SW480 (cell line): ENCODE data around the gene BHLHE23.

Experiments used
- DNase-seq: peaks from one replicate; pipeline ENCODE4 v3.0.0-alpha.2; 2016; ENCODE audit warnings: low spot score

Gene BHLHE23

DNA sequence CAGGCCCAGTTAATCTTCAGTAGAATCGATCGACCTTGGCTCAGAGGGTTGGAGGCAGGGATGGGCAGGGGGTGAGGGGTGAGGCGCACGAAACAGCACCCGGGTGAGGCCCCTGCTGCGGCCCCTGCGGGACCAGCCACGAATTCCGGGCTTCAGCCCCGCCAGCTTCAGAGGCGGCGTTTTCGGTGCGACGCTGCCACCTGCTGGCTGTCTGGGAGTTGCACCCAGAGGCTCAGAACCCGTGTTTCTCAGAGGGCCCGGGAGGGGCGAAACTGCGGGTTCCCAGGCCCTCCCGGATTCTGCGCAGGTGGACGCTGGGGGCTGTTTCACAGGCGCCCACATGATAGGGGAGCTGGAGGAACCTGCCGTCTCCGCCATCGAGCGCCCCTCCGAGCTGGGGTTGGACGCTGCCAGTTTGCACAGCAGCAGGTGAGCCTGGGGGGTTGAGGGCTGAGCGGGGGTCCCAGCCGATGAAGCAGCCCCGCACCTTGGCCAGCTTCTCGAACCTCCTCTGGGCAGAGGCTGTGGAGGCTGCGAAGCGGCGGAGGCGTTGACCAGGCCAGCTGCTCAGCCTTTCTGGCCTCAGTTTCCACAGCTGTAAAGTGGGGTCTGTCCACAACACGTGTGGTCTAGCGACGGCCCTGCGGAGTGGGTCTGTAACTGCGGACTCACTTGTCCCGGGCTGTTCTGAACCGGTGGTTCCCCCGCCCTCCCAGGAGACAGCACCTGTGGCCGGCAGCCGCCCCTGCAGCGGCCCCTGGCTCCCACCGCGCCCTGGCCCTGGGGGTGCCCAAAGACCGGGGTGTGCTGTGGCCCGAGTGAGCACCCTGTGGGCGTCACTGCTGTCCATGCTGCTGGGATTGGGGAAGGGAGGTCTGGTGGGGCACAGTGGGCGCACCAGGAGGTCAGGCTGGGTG, 2.5 kb upstream of the BHLHE23 start:
- DNase-seq: peak; percentile 68

DNA sequence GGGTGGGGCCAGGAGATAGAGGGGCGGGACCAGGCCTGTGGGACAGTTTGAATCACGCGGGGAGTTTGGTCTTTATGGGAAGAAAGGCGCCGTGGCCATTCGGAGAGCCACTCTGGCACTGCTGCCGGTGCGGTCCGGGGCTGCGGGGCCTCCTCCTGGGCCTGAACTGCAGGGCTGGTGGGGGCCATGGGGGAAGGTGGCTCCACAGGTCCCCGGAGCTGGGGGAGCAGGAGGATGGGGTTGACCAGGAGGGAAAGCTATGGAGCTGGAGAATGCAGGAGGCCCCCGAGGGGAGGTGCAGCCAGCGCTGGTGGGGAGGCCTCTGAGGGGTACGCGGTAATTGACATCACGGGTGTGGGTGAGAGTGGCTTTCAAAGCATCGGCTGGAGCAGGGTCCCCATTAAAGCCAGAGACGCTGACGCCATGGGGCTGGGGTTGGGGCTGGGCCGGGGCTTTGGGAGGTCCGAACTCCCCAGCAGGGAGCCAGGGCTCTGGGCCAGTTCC, 1.8 kb upstream of the BHLHE23 start:
- DNase-seq: no peak

DNA sequence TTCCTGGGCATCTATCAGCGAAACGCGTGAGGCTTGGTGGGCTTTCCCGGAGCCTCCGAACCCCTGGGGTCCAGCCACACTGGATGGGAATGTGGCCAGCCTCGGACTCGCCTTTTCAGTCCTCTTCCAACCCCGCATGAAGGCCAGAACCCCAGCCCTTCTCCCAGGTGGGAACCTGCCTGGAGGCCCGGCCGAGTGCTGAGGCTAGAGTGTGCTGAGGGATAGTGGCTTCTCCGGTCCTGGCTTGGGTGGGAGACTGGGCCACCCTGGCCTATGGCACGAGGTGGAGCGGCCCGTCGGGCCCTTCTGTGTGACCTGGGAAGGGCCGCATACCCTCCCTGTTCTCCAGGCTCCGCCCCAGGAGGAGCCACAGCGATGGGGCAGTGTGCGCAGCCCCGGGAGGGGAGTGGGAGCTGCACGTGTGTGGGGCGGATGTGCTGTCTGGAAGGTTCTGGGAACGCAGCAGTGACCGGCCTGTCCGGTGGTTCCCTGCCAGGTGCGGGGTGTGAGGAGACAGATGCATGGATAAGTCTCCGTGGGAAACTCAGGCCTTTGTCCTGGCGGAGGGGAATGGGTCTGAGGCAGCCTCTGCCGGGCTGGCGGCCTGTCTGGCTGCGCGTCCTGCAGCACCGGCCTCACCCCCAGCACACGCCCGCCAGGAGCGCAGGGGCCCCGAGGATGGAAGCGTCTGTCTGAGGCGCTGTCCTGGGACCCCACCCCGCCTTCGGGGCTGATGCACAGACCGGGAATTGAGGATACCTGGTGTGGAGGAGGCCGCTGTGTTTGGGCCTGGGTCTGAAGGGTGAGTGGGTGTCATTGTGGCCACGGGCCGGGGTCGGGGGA, 1.1 kb upstream of the BHLHE23 start:
- no peak for DNase-seq

DNA sequence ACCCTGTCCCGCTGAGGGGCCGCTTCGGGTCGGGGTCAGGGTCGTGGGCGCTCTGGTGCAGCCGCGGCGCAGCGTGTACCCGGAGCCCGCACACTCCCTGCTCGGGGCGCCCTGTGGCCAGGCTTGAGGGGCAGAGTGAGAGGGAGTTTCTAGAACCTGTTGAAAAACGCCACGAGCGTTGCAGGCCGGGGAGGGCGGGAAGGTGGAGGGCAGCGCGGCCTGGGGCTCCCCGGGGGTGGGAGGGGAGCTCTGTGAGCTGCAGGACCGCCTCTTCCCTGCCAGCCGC, 539 bp upstream of the BHLHE23 start:
- no peak for DNase-seq

DNA sequence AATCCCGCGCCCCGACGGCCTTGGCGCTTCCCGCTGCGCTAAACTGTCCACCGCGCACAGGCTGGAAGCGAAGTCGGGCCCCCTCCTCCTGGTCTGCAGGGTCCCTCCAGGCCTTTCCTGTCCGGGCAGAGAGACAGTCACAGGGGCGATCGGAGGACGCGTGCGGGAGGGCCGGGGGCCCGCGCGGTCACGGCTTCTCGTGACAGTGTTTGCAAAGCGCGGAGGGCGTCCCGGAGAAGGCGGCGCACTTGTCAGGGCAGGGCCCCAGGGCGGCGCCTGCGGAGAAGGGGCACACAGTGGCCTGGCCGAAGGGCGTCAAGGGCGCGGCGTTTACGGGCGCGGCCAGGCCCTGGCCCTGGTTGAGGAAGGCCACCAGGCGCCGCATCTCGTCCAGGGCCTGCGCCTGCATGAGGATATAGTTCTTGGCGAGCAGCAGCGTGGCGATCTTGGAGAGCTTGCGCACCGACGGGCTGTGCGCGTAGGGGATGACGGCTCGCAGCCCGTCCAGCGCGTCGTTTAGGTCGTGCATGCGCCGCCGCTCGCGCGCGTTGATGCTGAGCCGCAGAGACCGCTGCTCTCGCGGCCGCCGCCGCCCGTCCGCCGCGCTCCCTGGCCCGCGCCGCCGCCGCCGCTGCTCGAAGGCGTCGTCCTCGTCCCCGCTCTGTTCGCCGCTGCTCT, 763 bp downstream of the BHLHE23 start:
- no peak for DNase-seq

DNA sequence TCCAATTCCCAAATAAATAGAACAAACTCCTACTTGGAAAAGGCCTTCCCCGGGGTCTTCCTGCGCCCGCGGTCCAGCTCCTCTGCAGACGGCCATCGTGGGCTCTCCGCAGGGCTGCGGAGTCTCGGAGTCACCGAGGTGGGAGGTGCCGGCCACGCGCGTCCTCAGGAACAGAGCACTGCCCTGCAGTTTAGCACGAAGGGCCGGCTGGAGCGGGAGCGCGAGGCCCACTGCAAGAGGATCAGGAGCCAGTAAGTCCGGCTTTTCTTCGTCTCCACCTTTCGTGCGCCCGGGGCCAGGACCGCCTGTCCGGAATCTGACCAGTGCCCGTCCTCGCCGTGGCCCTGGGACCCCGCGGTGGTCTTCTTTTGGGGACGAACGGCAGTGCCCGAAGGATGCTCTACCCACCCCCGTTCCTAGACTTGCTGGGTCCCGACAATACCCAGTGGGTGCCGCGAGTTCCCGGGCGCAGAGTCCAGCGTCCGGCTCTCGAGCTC, 1.4 kb downstream of the BHLHE23 start:
- DNase-seq: no peak

DNA sequence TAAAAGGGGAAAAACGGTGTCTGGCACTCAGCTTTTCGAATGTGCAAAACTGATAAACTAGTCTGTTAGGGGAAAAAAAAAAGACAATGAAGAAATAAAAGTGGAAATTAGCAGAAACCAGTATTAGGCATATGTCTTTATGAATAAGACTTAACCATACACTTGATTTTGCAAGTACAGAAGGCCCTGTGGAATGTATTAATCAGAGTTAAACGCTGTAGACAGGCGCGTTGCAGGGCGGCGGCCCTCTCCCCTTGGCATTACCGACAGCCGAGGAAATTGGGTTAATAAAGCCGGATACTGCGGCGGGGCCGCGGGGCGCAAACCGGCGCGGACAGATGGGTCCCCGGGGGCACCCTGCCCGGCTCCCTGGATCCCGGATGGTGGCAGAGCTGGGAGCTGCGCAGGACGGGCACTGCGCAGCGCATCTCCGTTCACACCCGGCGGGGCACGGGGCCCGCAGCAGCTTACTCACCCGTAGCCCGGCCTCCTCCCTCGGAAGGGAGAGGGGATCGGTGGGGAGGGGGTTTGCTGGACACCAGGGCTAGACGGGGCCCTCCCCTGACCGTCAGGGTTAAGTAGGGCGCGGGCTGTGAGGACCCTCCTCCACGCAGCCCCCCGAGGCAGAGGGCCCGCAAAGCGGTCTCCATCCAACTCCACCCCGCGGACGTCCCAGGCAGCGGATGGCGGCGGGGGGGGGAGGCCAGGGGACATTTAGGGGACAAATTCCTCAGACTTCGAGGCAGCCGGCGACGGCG, 2.0 kb downstream of the BHLHE23 start:
- DNase-seq: no peak

DNA sequence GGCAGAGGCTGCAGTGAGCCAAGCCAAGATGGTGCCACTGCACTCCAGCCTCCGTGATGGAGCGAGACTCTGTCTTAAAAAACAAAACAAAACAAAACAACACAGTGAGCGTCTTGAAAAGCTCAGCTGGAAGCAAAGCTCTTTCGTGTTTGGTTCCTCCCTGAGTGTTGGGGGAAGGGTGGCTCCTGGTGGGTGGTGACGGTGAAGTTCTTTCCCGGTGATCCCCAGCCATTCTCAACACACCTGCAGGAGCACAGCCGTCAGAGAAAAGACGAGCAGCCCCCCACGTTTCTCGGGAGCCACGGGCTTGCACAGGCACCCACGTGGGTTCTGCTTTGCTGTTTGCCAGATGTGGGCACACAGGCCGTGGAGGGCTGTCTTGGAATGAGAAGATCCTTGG, 3.2 kb downstream of the BHLHE23 start:
- DNase-seq: no peak

DNA sequence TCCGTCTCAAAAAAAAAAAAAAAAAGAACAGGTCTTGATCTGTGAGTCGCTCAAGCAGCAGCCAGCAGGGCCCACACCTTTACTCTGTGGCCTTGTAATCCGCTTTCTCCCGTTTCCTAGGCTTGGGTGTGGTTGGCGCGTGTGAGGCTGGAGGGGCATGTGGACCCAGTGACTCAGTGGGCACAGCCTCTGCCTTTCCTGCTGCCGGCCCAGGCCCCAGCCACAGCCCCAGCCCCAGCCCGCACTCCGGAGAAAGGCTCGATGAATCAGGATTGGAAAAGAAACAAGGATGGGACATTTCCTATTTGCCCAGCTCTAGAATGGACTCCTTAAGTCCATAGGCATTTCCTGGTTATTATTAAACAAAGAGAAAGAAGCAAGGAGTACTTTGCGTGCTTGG, 4.3 kb downstream of the BHLHE23 start:
- no peak for DNase-seq

DNA sequence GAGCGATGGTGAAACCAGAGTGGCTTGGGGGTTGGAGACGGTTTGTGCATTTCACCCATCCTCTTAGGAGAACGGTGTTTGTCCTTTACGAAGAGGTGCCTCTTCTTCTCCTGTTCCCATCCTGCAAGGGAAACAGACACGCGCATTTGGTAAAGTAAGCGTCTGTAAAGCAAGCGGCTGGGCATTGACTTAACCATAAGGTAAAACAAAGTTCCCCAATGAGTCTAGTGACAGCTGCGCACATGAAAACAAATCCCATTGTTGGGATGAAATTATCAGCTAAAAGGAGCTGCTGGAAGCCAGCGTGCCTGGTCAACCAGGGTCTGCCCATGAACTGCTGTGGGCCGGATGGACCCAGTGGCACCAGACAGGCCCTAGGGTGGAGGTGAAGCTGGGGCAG, 5.8 kb downstream of the BHLHE23 start:
- no peak for DNase-seq

DNA sequence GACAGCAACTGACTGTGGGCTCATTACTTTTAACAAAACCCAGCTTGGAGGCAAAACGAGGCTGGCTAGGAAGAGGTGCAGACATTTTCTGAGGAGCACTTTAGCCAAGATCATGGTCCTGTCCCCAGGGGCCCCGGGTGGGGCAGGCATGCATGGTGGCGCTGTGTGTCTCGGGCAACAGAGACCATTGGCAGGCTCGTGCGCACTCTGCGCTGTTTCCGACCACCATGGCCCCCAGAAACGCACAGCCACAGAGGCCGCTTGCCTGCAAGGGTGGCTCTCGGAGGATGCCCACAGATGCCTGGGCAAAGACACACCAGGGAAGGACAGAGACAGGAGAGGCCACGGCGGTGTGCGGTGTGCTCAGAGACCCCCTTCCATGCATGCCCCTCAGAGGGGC, 6.7 kb downstream of the BHLHE23 start:
- no peak for DNase-seq

DNA sequence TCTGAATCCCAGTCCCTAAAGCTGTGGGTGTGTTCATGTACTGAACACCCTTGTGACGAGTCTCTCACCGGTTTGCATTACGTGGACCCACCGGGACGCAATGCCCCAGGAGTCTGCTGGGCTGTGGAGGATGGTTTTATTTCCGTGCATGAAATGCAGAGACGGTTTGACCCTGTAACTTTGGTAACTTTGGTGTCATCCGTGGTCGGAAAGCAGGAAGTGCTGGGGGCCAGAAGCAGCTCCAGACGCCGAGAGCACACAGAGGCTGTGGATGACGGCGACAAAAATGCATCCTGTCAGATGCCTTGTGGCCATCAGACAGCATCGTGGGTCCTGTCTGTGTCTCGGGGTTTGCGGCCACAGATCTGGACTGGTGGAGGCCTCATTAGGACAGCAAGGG, 7.2 kb downstream of the BHLHE23 start:
- no peak for DNase-seq

DNA sequence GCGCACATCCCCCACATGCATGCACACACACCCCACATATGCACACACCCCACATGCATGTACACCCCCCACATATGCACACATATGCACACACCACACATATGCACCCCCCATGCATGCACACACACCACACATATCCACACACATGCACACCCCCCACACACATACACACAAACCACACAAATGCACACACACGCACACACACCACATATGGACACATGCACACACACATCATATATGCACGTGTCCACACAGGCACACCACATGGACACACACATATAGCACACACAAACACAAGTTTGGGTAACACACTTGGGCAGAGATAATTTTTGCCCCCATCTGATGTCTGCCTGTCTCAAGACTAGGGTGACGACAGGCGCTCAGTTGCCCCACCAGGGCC, 8.3 kb downstream of the BHLHE23 start:
- DNase-seq: no peak

DNA sequence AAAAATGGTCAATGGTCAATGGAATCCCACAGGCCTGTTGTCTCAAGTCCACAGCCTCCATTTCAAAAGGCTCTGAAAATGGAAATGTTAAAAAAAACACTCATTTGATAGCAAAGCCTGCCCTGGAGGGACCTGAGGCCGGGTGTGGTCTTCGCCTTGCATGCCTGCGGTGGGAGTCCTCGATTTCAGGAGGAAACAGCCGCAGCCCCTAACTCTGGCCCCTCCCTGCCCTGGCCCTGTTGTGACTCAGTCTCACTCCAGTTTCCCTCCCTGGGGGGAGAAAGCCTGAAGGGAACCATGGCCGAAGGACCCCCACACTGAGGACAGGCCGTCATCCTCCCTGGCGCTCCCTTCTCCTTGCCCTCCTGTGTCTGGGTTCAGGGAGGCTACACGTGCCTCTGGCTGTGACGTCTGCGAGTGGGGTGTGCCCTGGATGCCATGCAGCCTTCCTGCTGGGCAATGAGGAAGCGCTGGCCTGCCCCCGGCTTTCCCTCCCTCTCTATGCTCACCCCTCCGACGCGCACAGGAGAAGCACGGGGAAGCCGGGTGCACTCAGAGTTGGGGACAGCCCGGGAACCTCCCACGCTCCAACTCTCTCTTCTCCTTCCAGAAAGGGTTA, 9.2 kb downstream of the BHLHE23 start:
- DNase-seq: no peak

DNA sequence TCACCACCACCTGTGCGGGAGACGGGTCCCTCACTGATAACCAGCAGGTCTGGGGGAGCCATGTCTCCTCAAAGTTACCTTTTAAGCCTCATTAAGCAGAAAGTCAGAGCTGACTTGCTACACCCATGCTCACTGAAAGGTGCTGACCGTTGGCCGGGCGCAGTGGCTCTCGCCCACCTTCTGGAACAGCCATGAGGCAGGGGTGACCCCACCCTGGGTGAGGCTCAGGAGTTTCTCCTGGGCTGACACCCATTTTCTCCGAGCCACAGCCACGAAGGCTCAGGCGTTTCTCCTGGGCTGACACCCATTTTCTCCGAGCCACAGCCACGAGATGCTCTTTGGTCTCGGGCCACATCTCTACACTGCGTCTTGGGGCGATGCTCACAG, 10.2 kb downstream of the BHLHE23 start:
- DNase-seq: no peak

DNA sequence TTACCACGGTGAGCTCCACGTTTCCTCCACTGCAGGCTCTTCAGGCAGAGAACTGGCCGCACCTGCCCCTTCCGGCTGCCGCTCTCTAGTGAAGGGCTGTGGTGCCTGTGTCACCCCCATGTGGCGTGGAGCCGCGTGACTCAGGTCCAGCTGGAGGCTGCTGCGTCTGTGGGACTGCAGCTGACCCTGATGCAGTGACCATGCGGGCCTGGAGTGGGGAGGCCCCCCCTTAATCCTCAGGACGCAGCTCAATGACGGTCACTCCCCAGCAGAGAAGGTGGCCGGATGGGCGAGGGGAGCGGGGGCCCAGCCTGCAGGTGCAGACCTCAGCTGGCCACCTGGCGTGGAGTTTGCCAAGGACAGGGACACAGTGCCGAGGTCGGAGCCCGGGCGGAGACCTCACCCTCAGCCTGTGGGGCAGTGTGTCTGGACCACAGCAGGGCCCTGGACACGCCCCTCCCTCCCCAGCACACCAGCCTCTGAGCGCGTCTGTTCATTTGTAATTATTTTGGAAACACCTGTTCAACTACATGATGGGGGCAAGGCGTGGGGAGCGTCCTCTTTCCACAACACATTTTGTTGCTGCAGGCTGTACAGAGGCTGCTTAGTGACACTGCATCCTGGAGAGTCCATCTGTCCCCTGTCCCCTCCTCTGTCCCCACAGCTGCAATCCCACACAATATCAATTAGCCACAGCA, 10.7 kb downstream of the BHLHE23 start:
- DNase-seq: no peak

DNA sequence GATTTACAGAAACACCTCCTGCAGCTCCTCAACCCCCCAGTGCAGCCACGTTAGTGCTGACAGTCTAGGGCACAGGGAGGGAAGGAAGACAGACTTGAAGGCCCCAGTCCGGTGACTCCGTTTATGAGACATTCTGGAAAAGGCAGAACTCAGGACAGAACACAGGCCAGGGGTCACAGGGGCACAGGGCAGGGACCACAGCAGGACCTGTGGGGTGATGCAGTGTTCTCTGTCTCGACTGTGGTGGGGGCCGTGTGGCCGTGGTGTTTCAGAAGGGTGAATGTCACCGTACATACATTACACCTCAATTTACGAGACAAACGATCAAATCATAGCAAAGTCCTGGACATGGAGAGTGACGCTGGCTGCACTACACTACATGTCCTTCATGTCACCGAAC, 11.3 kb downstream of the BHLHE23 start:
- no peak for DNase-seq

DNA sequence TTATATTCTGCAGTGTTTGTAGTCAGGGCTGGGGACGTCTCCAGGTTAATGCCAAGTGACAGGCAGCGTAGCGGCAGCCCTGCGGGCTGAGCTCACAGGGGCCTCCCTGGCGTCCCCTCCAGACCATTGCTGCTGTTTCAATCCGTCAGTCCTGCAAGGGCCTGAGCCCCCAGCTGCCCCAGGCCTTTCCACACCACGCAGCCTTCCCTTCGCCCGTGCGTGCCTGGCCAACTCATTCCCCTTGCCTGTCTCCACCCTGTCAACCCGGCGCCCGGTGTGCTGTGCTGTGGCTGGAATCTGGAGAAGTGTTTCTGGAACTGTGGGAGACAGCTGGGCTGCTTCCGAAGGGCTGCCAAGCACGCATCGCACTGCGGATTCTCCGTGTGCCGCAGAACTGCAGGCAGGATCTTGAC, 11.9 kb downstream of the BHLHE23 start:
- no peak for DNase-seq

DNA sequence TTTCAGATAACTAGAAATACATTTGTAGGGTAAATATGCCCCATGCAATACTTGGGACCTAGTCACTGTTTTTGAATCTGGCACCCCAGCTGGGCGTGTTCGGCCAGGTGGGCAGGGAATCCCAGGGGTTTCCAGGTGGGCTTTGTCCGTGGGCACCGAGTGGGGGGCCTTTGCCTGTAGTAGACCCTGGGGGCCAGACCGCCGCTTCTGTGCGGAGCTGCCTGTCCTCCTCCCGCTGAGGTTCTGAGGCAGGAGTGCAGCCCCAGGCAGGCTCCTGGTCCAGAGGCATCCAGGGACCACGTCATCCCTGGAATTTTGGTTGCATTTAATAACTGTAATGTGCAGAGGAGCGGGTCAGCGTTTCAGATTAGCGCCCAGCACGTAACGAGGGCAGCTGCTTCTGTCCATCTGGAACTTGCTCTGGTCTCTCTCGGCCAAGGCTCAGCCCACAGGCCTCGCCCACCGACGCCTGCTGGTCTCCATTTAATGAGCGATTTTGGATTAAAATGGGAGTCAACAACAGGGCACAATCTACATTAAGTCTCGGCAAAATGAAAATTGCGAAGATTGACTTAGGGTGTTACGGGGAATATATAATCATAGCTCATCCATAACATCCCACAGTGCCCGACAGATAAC, 12.8 kb downstream of the BHLHE23 start:
- no peak for DNase-seq

DNA sequence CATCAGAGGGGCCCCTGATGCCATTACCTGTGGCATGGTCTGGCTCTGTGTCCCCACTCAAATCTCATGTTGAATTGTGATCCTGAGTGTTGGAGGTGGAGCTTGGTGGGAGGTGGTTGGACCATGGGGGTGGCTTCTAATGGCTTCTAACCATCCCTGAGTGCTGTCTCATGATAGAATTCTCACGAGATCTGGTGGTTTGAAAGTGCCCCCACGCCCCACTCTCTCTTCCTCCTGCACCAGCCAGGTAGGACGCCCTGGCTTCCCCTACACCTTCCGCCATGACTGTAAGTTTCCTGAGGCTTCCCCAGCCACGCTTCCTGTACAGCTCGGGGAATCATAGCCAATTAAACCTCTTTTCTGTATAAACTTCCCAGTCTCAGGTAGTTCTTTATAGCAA, 14.9 kb downstream of the BHLHE23 start:
- no peak for DNase-seq
